ENCODE results near the gene SPTBN1. TPM values are rescaled to one million over a fixed set of nuclear protein-coding genes. Genes with fewer than 3 reads are reported as not detected.

The SPTBN1 gene
- total and polyA plus RNA-seq, 9 of the 15 experiments (the other 6 are each of a cell fraction or from before 2014, with no cell fraction given): 8.9 to 66.8 (median 31.4) TPM

DNA sequence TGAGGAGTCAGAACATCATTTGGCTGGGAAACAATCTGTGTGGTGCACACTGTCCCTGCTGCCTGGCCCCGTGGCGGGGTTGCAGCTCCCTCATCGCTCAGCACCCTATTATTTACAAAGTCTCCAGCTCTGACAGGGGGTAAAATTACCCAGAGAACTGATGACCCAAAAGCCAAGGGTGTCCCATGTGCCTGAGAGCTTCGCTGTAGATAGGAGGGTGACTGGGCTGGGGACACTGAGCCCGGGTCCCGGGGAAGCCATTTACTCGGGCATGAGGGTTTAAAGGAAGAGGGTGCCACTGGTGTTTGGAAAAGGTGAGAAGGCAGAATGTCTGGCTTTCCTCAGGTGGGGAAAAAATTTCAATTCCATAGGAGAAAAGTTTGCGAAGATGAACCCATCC is 219.2 kb downstream of the SPTBN1 start (continued):
- no peak for TF ChIP-seq RNF219 (CRISPR knock-in tag; IDR thresholded peaks at IDR 0.05)
- TF ChIP-seq, protein P1, sequence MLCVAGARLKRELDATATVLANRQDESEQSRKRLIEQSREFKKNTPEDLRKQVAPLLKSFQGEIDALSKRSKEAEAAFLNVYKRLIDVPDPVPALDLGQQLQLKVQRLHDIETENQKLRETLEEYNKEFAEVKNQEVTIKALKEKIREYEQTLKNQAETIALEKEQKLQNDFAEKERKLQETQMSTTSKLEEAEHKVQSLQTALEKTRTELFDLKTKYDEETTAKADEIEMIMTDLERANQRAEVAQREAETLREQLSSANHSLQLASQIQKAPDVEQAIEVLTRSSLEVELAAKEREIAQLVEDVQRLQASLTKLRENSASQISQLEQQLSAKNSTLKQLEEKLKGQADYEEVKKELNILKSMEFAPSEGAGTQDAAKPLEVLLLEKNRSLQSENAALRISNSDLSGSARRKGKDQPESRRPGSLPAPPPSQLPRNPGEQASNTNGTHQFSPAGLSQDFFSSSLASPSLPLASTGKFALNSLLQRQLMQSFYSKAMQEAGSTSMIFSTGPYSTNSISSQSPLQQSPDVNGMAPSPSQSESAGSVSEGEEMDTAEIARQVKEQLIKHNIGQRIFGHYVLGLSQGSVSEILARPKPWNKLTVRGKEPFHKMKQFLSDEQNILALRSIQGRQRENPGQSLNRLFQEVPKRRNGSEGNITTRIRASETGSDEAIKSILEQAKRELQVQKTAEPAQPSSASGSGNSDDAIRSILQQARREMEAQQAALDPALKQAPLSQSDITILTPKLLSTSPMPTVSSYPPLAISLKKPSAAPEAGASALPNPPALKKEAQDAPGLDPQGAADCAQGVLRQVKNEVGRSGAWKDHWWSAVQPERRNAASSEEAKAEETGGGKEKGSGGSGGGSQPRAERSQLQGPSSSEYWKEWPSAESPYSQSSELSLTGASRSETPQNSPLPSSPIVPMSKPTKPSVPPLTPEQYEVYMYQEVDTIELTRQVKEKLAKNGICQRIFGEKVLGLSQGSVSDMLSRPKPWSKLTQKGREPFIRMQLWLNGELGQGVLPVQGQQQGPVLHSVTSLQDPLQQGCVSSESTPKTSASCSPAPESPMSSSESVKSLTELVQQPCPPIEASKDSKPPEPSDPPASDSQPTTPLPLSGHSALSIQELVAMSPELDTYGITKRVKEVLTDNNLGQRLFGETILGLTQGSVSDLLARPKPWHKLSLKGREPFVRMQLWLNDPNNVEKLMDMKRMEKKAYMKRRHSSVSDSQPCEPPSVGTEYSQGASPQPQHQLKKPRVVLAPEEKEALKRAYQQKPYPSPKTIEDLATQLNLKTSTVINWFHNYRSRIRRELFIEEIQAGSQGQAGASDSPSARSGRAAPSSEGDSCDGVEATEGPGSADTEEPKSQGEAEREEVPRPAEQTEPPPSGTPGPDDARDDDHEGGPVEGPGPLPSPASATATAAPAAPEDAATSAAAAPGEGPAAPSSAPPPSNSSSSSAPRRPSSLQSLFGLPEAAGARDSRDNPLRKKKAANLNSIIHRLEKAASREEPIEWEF (CRISPR knock-in tag; IDR thresholded peaks at IDR 0.05): no peak

DNA sequence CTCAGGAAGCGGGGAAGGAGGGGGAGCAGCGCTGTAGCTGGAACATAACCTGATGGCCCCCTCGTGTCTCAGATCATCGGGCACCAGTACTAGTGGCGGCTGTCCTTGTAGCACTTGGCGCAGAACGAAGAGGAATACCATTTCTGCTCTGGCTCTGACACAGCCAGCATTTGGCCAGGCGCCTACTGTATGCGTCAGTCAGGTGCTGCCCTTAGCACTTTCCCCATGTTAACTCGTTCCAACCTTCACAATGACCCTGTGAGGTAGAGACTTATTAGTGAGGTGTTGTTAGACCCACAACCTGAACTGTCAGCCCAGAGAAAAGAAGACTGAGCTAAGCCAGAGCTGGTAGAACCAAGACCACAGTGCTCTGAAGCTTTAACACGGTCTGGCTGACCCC is 219.6 kb downstream of the SPTBN1 start:
- Histone ChIP-seq H3K9me3 (replicated peaks; ENCODE audit: control insufficient read depth, insufficient read depth, low read depth, low read length) (no peaks in the 10 kb centered on the region), H3K27ac (ENCODE audit: extremely low read depth, low read depth, low read length) (no peak overlapping the region), H3K4me2 (ENCODE audit: insufficient read depth, low read length) (no peak overlapping the region), H3K4me1 (replicated peaks in 1 of 2; ENCODE audit: control insufficient read depth in 2 of 2, insufficient read depth in 2 of 2, low read length in 2 of 2) (peaks cover 0 to 4% of the 10 kb centered on the region in 2 experiments; a peak in 1 of 5 replicates), H2AFZ (ENCODE audit: low read depth, low read length) (no peak overlapping the region), H3K27me3 (ENCODE audit: control insufficient read depth in 2 of 2, insufficient read depth in 2 of 2, low read length in 2 of 2) (peaks cover 17 to 58% of the 10 kb centered on the region in 2 experiments), H3K79me2 (ENCODE audit: control insufficient read depth, insufficient read depth, low read length) (no peaks in the 10 kb centered on the region), H4K20me1 (replicated peaks; ENCODE audit: control insufficient read depth, insufficient read depth, low read length) (no peaks in the 10 kb centered on the region), H3K9me1 (ENCODE audit: control insufficient read depth, insufficient read depth, low read length) (no peaks in the 10 kb centered on the region), H3K4me3 (no peak overlapping the region), H3K9ac (ENCODE audit: insufficient read depth in 1 of 2, low read depth in 2 of 2, low read length in 2 of 2) (no peak overlapping the region), H3K36me3 (ENCODE audit: control insufficient read depth, insufficient read depth, low read length) (no peaks in the 10 kb centered on the region)
- ChIA-PET POLR2A (interaction anchor here (0.6 to 2.9 kb wide), 3 partner anchors 10 to 1026 kb away, joined by 5 to 20 read pairs (median 5); no protein-coding TSS in a partner anchor), CTCF (ENCODE audit: low intra/inter-chr PET ratio) (no interaction called here)
- BruUV-seq (replicated peaks): no TSS peak
- 3% methylated on average over 10 of the region's 11 CpGs for WGBS (ENCODE audit: insufficient coverage, low coverage, missing lambda C conversion rate)
- in situ Hi-C loops (cut with MboI) (no loop called here), intact Hi-C loops (cut with micrococcal nuclease) (no loop called here)
- no peak for FAIRE-seq
- no peak for ATAC-seq
- no peak for DNase-seq (ENCODE audit: extremely low read depth in 1 of 4, low spot score in 3 of 4)
- TF ChIP-seq ZNF518B (CRISPR knock-in tag; IDR thresholded peaks at IDR 0.05): no peak
- TF ChIP-seq ZNF140 (CRISPR knock-in tag; IDR thresholded peaks at IDR 0.05): no peak
- peak; percentile 75; the same call in 1 of the 2 replicates for TF ChIP-seq ZKSCAN8 (CRISPR knock-in tag; IDR thresholded peaks at IDR 0.05)
- no peak for TF ChIP-seq TAF1 (IDR thresholded peaks at IDR 0.05; ENCODE audit: control insufficient read depth, extremely low read depth, insufficient read depth, low read length, severe bottlenecking)

Data from K562 (cell line).